ENCODE data around the gene MYO5A. TPM values are rescaled to one million over a fixed set of nuclear protein-coding genes. Genes with fewer than 3 reads are reported as not detected.
A peak's percentile ranks its signal among the peaks of the same experiment; 100 is the strongest.

The MYO5A gene
- total and polyA plus RNA-seq, 2 donors (not counting 1 experiment from before 2014, with no cell fraction given) = 32.9 to 41.9 TPM

- H3K4me3 ChIP-seq (replicated peaks in 1 of 4; ENCODE audit: control extremely low read depth in 1 of 4, insufficient read depth in 1 of 4, low read depth in 3 of 4, low read length in 4 of 4) = no peak overlapping the region
- no peak overlapping the region for H2AFZ ChIP-seq (ENCODE audit: low read length)
- DNase-seq (ENCODE audit: low read depth in 2 of 2) = no peak
- no peak overlapping the region for H3K4me2 ChIP-seq (ENCODE audit: extremely low read depth, insufficient read depth, low read length)
- no peak overlapping the region for H3K27ac ChIP-seq (ENCODE audit: insufficient read depth, low read length)
- no peaks in the 10 kb centered on the region for H3K27me3 ChIP-seq (ENCODE audit: control insufficient read depth, insufficient read depth, low read length)
- H3K9ac ChIP-seq (ENCODE audit: insufficient read depth, low read length) = no peak overlapping the region
- no peaks in the 10 kb centered on the region for H4K20me1 ChIP-seq (ENCODE audit: control insufficient read depth, extremely low read depth, insufficient read depth, low read length)
- no peaks in the 10 kb centered on the region for H3K36me3 ChIP-seq (ENCODE audit: control insufficient read depth, insufficient read depth, low read length)
- no peaks in the 10 kb centered on the region for H3K9me3 ChIP-seq (ENCODE audit: control insufficient read depth, insufficient read depth, low read depth, low read length)
- no peak for TF ChIP-seq EZH2 (IDR thresholded peaks at IDR 0.05; ENCODE audit: low read length, missing control alignments)
- no peak for TF ChIP-seq CTCF (conservative IDR thresholded peaks at IDR 0.05 in 1 of 2, IDR thresholded peaks at IDR 0.05 in 1 of 2; ENCODE audit: low read depth in 1 of 2, low read length in 2 of 2)
- no peaks in the 10 kb centered on the region for H3K79me2 ChIP-seq (ENCODE audit: control insufficient read depth, insufficient read depth, low read length)
- peaks cover 3% of the 10 kb centered on the region for H3K4me1 ChIP-seq (ENCODE audit: control insufficient read depth, extremely low read depth, insufficient read depth, low read length)
Measured at GRCh38 chr15:52336529-52336928, 192.2 kb downstream of the MYO5A start.

DNA sequence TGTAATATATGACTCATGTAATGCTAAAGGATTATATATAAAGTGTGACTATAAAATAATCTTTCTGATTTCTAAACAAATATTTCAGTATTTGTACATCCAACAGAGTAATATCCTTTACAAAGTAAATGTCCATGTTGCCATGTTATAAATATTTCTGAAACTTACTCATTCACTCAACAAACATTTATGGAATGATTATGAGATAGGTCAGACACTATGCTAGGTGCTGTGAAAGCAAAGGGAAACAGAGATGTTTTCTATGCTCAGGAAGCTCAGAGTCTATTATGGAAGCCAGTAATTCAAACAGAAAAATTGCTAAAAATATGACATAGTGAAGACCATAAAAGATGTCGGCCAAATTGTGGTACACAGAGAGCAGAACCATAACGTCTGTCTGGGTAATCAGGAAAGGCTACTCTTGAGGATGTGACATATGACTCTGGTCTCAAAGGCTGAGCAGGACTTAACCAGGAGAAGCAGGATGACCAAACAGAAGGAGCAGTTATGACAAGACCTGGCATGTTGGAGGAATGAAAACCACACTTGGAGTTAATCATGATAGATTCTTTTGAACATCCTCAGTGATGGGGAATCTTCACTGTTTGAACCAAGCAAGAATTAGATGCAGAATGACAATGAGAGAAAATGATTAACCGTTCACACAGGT lies 194.1 kb downstream of the MYO5A start:
- peak in 1 of 2 donors; percentile 29 for DNase-seq (ENCODE audit: low read depth in 2 of 2)
- no peaks in the 10 kb centered on the region for H3K79me2 ChIP-seq (ENCODE audit: control insufficient read depth, insufficient read depth, low read length)
- H3K4me2 ChIP-seq (ENCODE audit: extremely low read depth, insufficient read depth, low read length) = no peak overlapping the region
- H3K36me3 ChIP-seq (ENCODE audit: control insufficient read depth, insufficient read depth, low read length) = no peaks in the 10 kb centered on the region
- peaks cover 3% of the 10 kb centered on the region for H3K4me1 ChIP-seq (ENCODE audit: control insufficient read depth, extremely low read depth, insufficient read depth, low read length)
- no peaks in the 10 kb centered on the region for H3K27me3 ChIP-seq (ENCODE audit: control insufficient read depth, insufficient read depth, low read length)
- H3K9me3 ChIP-seq (ENCODE audit: control insufficient read depth, insufficient read depth, low read depth, low read length) = no peaks in the 10 kb centered on the region
- no peak for TF ChIP-seq CTCF (conservative IDR thresholded peaks at IDR 0.05 in 1 of 2, IDR thresholded peaks at IDR 0.05 in 1 of 2; ENCODE audit: low read depth in 1 of 2, low read length in 2 of 2)
- TF ChIP-seq EZH2 (IDR thresholded peaks at IDR 0.05; ENCODE audit: low read length, missing control alignments) = no peak
- H4K20me1 ChIP-seq (ENCODE audit: control insufficient read depth, extremely low read depth, insufficient read depth, low read length) = no peaks in the 10 kb centered on the region
- no peak overlapping the region for H2AFZ ChIP-seq (ENCODE audit: low read length)
- H3K27ac ChIP-seq (ENCODE audit: insufficient read depth, low read length) = no peak overlapping the region
- H3K4me3 ChIP-seq (replicated peaks in 1 of 4; ENCODE audit: control extremely low read depth in 1 of 4, insufficient read depth in 1 of 4, low read depth in 3 of 4, low read length in 4 of 4) = no peak overlapping the region
- H3K9ac ChIP-seq (ENCODE audit: insufficient read depth, low read length) = no peak overlapping the region

GRCh38 chr15:52331490-52332240 lies 197.0 kb downstream of the MYO5A start:
- no peak overlapping the region for H3K4me3 ChIP-seq (replicated peaks in 1 of 4; ENCODE audit: control extremely low read depth in 1 of 4, insufficient read depth in 1 of 4, low read depth in 3 of 4, low read length in 4 of 4)
- H2AFZ ChIP-seq (ENCODE audit: low read length) = no peak overlapping the region
- no peaks in the 10 kb centered on the region for H4K20me1 ChIP-seq (ENCODE audit: control insufficient read depth, extremely low read depth, insufficient read depth, low read length)
- H3K4me1 ChIP-seq (ENCODE audit: control insufficient read depth, extremely low read depth, insufficient read depth, low read length) = no peaks in the 10 kb centered on the region
- H3K27ac ChIP-seq (ENCODE audit: insufficient read depth, low read length) = no peak overlapping the region
- H3K9me3 ChIP-seq (ENCODE audit: control insufficient read depth, insufficient read depth, low read depth, low read length) = no peaks in the 10 kb centered on the region
- H3K36me3 ChIP-seq (ENCODE audit: control insufficient read depth, insufficient read depth, low read length) = peaks cover 2% of the 10 kb centered on the region
- no peak overlapping the region for H3K4me2 ChIP-seq (ENCODE audit: extremely low read depth, insufficient read depth, low read length)
- no peaks in the 10 kb centered on the region for H3K79me2 ChIP-seq (ENCODE audit: control insufficient read depth, insufficient read depth, low read length)
- no peak for TF ChIP-seq EZH2 (IDR thresholded peaks at IDR 0.05; ENCODE audit: low read length, missing control alignments)
- peak; percentile 24 to 61 for TF ChIP-seq CTCF (conservative IDR thresholded peaks at IDR 0.05 in 1 of 2, IDR thresholded peaks at IDR 0.05 in 1 of 2; ENCODE audit: low read depth in 1 of 2, low read length in 2 of 2)
- no peaks in the 10 kb centered on the region for H3K27me3 ChIP-seq (ENCODE audit: control insufficient read depth, insufficient read depth, low read length)
- DNase-seq (ENCODE audit: low read depth in 2 of 2) = peak; percentile 64 to 68
- H3K9ac ChIP-seq (ENCODE audit: insufficient read depth, low read length) = no peak overlapping the region

Measured in fibroblast of lung (primary cell).